H1 (cell line): ENCODE data around the gene DGUOK. TPM values are rescaled to one million over a fixed set of nuclear protein-coding genes. Genes with fewer than 3 reads are reported as not detected.

Source experiments
- CTCF ChIA-PET: fragments of 300-600 bp; sonication (Branson Sonifier 250); formaldehyde crosslinking; loops from one replicate; lab custom pipeline; 2021; ENCODE audit not compliant: partially characterized antibody; lab: Charles Lee
- POLR2A ChIA-PET: fragments of 300-600 bp; sonication (Branson Sonifier 250); formaldehyde crosslinking; loops from one replicate; lab custom pipeline; 2021; ENCODE audit warnings: inconsistent platforms; ENCODE audit not compliant: partially characterized antibody; lab: Charles Lee
- DNase-seq, 2 experiments: peaks; one replicate each; pipeline versions ENCODE4 v3.0.0 to v3.0.0-alpha.2; 2010 to 2022; ENCODE audit warnings: low spot score in 2 of 2, low read depth in 1 of 2, mixed read lengths in 1 of 2
- FAIRE-seq: peaks from 2 replicates; lab custom pipeline; 2011; peaks lifted over from hg19 to GRCh38; lab: Jason Lieb, UNC
- H2AFZ ChIP-seq: 2 replicates; pipeline ENCODE4 v1.8.1; 2012; ENCODE audit warnings: low read length, inconsistent platforms
- H2AK5ac ChIP-seq: 2 replicates; pipeline ENCODE4 v1.6.1; 2013; ENCODE audit warnings: low read depth, low read length
- H2BK120ac ChIP-seq: replicated peaks from 2 replicates; pipeline ENCODE3; 2013; ENCODE audit warnings: low read depth, low read length, inconsistent platforms
- H2BK12ac ChIP-seq: 2 replicates; pipeline ENCODE4 v1.6.1; 2013; ENCODE audit warnings: low read depth, low read length
- H2BK15ac ChIP-seq: 2 replicates; pipeline ENCODE4 v1.6.1; 2013; ENCODE audit warnings: low read length
- H2BK20ac ChIP-seq: 2 replicates; pipeline ENCODE4 v1.6.1; 2013; ENCODE audit warnings: low read length
- H2BK5ac ChIP-seq: 2 replicates; pipeline ENCODE4 v1.6.1; 2013; ENCODE audit warnings: low read depth, low read length
- H3K14ac ChIP-seq: 2 replicates; pipeline ENCODE4 v1.6.1; 2013; ENCODE audit warnings: inconsistent platforms; ENCODE audit not compliant: insufficient read length
- H3K18ac ChIP-seq: 2 replicates; pipeline ENCODE4 v1.6.1; 2013; ENCODE audit warnings: low read length; ENCODE audit errors: extremely low read depth
- H3K23ac ChIP-seq: 2 replicates; pipeline ENCODE4 v1.6.1; 2013; ENCODE audit warnings: inconsistent platforms; ENCODE audit not compliant: insufficient read length
- H3K23me2 ChIP-seq: 2 replicates; pipeline ENCODE4 v1.6.1; 2013; ENCODE audit warnings: low read depth, low read length
- H3K27ac ChIP-seq: 2 replicates; pipeline ENCODE4 v1.6.1; 2011; ENCODE audit warnings: low read depth, low read length, inconsistent platforms
- H3K27me3 ChIP-seq, 4 experiments: replicated peaks in 1 of 4; 1 replicate in 1 of 4; 2 replicates in 3 of 4; pipeline versions ENCODE4 v1.6.1 to v1.8.1; 2011 to 2013; ENCODE audit warnings: low read length in 3 of 4, mild to moderate bottlenecking in 3 of 4, inconsistent platforms in 2 of 4, mixed read lengths in 2 of 4, moderate library complexity in 1 of 4; ENCODE audit not compliant: control insufficient read depth in 3 of 4, insufficient read depth in 3 of 4; ENCODE audit errors: extremely low read depth in 1 of 4
- H3K36me3 ChIP-seq, 4 experiments: 2 replicates each; pipeline versions ENCODE4 v1.6.1 to v1.8.1; 2011 to 2013; ENCODE audit warnings: mild to moderate bottlenecking in 4 of 4, low read length in 3 of 4, moderate library complexity in 2 of 4, control low read depth in 1 of 4, inconsistent platforms in 1 of 4; ENCODE audit not compliant: insufficient read depth in 4 of 4, control insufficient read depth in 2 of 4
- H3K4ac ChIP-seq: replicated peaks from 2 replicates; pipeline ENCODE3; 2013; ENCODE audit warnings: low read length, low read depth, mixed read lengths, inconsistent platforms; ENCODE audit not compliant: insufficient read length
- H3K4me1 ChIP-seq, 4 experiments: replicated peaks in 1 of 4; 1 replicate in 1 of 4; 2 replicates in 3 of 4; pipeline versions ENCODE4 v1.6.1 to v1.8.1; 2011 to 2013; ENCODE audit warnings: low read length in 3 of 4, inconsistent platforms in 2 of 4, mixed read lengths in 1 of 4; ENCODE audit not compliant: insufficient read depth in 4 of 4, control insufficient read depth in 3 of 4
- H3K4me2 ChIP-seq, 2 experiments: 2 replicates each; pipeline versions ENCODE4 v1.6.1 to v1.8.1; 2011 to 2013; ENCODE audit warnings: low read depth in 2 of 2, low read length in 2 of 2, control low read depth in 1 of 2, inconsistent platforms in 1 of 2, mild to moderate bottlenecking in 1 of 2; ENCODE audit not compliant: insufficient read depth in 1 of 2
- H3K4me3 ChIP-seq, 4 experiments: fragments of 200-600, 300-600 bp in 1 of 4; sonication (generic), shearing (Covaris generic), sonication (Bioruptor Twin) in 1 of 4; 2 replicates each; pipeline versions ENCODE4 v1.5.1 to v1.8.1; 2011 to 2016; ENCODE audit warnings: low read length in 4 of 4, low read depth in 3 of 4, control low read depth in 2 of 4, inconsistent platforms in 2 of 4, mild to moderate bottlenecking in 2 of 4, mixed read lengths in 1 of 4, moderate library complexity in 1 of 4; ENCODE audit not compliant: insufficient read depth in 2 of 4; ENCODE audit errors: extremely low read depth in 1 of 4
- H3K56ac ChIP-seq: replicated peaks from 2 replicates; pipeline ENCODE3; 2013; ENCODE audit warnings: low read depth, mild to moderate bottlenecking, mixed read lengths, low read length, inconsistent platforms; ENCODE audit not compliant: insufficient read length
- H3K79me1 ChIP-seq: 2 replicates; pipeline ENCODE4 v1.6.1; 2013; ENCODE audit warnings: low read depth, low read length, control low read depth
- H3K79me2 ChIP-seq, 2 experiments: 2 replicates each; pipeline versions ENCODE4 v1.6.1 to v1.8.1; 2012 to 2013; ENCODE audit warnings: low read length in 2 of 2, mild to moderate bottlenecking in 2 of 2, inconsistent platforms in 1 of 2; ENCODE audit not compliant: insufficient read depth in 2 of 2, control insufficient read depth in 1 of 2
- H3K9ac ChIP-seq, 4 experiments: replicated peaks in 1 of 4; 1 replicate in 1 of 4; 2 replicates in 3 of 4; pipeline versions ENCODE4 v1.6.1 to v1.8.1; 2011 to 2013; ENCODE audit warnings: low read depth in 3 of 4, low read length in 3 of 4, control low read depth in 2 of 4, mild to moderate bottlenecking in 2 of 4, moderate library complexity in 2 of 4, inconsistent platforms in 1 of 4; ENCODE audit errors: extremely low read depth in 1 of 4
- H3K9me3 ChIP-seq, 2 experiments: 2 replicates each; pipeline versions ENCODE4 v1.6.1 to v1.8.1; 2012 to 2013; ENCODE audit warnings: mild to moderate bottlenecking in 2 of 2, moderate library complexity in 2 of 2, control low read depth in 1 of 2, inconsistent platforms in 1 of 2, low read depth in 1 of 2, low read length in 1 of 2, mixed read lengths in 1 of 2; ENCODE audit not compliant: insufficient read depth in 2 of 2
- H4K20me1 ChIP-seq, 2 experiments: replicated peaks in 1 of 2; 2 replicates each; pipeline versions ENCODE3 to v1.8.1; 2011 to 2013; ENCODE audit warnings: inconsistent platforms in 2 of 2, low read length in 2 of 2, mild to moderate bottlenecking in 1 of 2; ENCODE audit not compliant: insufficient read depth in 2 of 2, control insufficient read depth in 1 of 2
- H4K5ac ChIP-seq: 2 replicates; pipeline ENCODE4 v1.6.1; 2013; ENCODE audit warnings: low read length, low read depth, mixed read lengths, inconsistent platforms; ENCODE audit not compliant: insufficient read length
- H4K8ac ChIP-seq: 2 replicates; pipeline ENCODE4 v1.8.0; 2013; ENCODE audit warnings: mild to moderate bottlenecking, moderate library complexity, low read length, inconsistent platforms; ENCODE audit not compliant: insufficient read depth; ENCODE audit errors: extremely low read depth
- H4K91ac ChIP-seq: replicated peaks from 2 replicates; pipeline ENCODE3; 2013; ENCODE audit warnings: low read length, mixed read lengths, inconsistent platforms; ENCODE audit not compliant: insufficient read length
- ATF3 ChIP-seq: IDR thresholded peaks from 2 replicates; pipeline ENCODE4 v1.6.1; 2011; ENCODE audit warnings: low read depth, mild to moderate bottlenecking, low read length; ENCODE audit not compliant: insufficient read depth
- BCL11A ChIP-seq, 2 experiments: IDR thresholded peaks; one replicate each; pipeline ENCODE4 v1.6.1; 2011; ENCODE audit warnings: low read depth in 2 of 2, low read length in 2 of 2, mild to moderate bottlenecking in 2 of 2
- CBX8 ChIP-seq: fragments of 300-800, 300-1000 bp; sonication (generic); IDR thresholded peaks from 2 replicates; pipeline ENCODE4 v1.7.1; 2016; ENCODE audit warnings: low read depth, low read length, borderline replicate concordance
- CEBPB ChIP-seq: IDR thresholded peaks from 2 replicates; pipeline ENCODE4 v1.6.1; 2012; ENCODE audit warnings: low read depth, low read length
- CHD2 ChIP-seq: IDR thresholded peaks from 2 replicates; pipeline ENCODE4 v1.6.1; 2012; ENCODE audit warnings: low read length, improper control_type of control experiment
- HDAC6 ChIP-seq: IDR thresholded peaks from one replicate; pipeline ENCODE4 v1.7.1; 2012; ENCODE audit warnings: low read depth, mild to moderate bottlenecking, inconsistent platforms, low read length, moderate library complexity
- MAFK ChIP-seq: IDR thresholded peaks from 2 replicates; pipeline ENCODE4 v1.6.1; 2012; ENCODE audit warnings: low read depth, mild to moderate bottlenecking, improper control_type of control experiment, low read length
- SAP30 ChIP-seq: fragments of 300-600 bp; sonication (generic); IDR thresholded peaks from 2 replicates; pipeline ENCODE4 v1.7.1; 2012; ENCODE audit warnings: low read length, moderate library complexity, mild to moderate bottlenecking, inconsistent platforms; ENCODE audit not compliant: insufficient read depth, insufficient replicate concordance
- SP2 ChIP-seq: IDR thresholded peaks from 2 replicates; pipeline ENCODE4 v1.6.1; 2012; ENCODE audit warnings: mild to moderate bottlenecking, low read length, inconsistent platforms
- SRF ChIP-seq: IDR thresholded peaks from 2 replicates; pipeline ENCODE4 v1.6.1; 2011; ENCODE audit warnings: mild to moderate bottlenecking, low read depth, low read length, moderate library complexity
- WGBS, 2 experiments: shearing (Covaris generic) in 1 of 2; methylation state at CpG; one replicate each; pipeline versions ENCODE4 v1.1.6 to v1.1.7; 2013 to 2015; ENCODE audit warnings: low lambda C conversion rate in 2 of 2, mixed read lengths in 2 of 2, inconsistent platforms in 1 of 2, low coverage in 1 of 2, missing lambda C conversion rate in 1 of 2; ENCODE audit not compliant: insufficient replicate concordance in 2 of 2, insufficient coverage in 1 of 2, insufficient read length in 1 of 2; ENCODE audit errors: extremely low coverage in 1 of 2, missing lambda C conversion rate in 1 of 2; 5-methylcytosine and 5-hydroxymethylcytosine counted together
- polyA plus RNA-seq, 7 experiments: library from polyadenylated mRNA; depleted of rRNA in 3 of 7; stranded (reverse) in 5 of 7; unstranded in 2 of 7; fragments of >200 nt in 5 of 7; fragments of 200-250 nt in 2 of 7; gene quantifications; 1 replicate in 5 of 7; 2 replicates in 1 of 7; 4 replicates in 1 of 7; pipeline versions ENCODE4 v1.2.1 to v1.2.3, GENCODE V29; 2011 to 2013; ENCODE audit warnings: missing spikeins in 2 of 7, mixed read lengths in 2 of 7
- total RNA-seq: library from RNA; stranded (reverse); fragmentation: NEBNext Ultra II Directional; extraction: Animal tissue kit (Norgen Biotek cat#: 25700); gene quantifications from 2 replicates; pipeline ENCODE4 v1.2.1, GENCODE V29; 2021

The DGUOK gene
- total and polyA plus RNA-seq, 2 of the 8 experiments (the other 6 are each of a cell fraction or from before 2014, with no cell fraction given): 110 to 168 TPM

- Histone ChIP-seq H3K23ac (no peak overlapping the region), H2AFZ (peak overlapping the region; percentile 85), H2BK20ac (no peak overlapping the region), H3K79me2 (no peaks in the 10 kb centered on the region), H3K27me3 (no peaks in the 10 kb centered on the region), H4K20me1 (no peaks in the 10 kb centered on the region), H2BK15ac (peak overlapping the region; percentile 46; the same call in 1 of the 2 replicates), H3K4me1 (peaks cover 3 to 8% (median 5%) of the 10 kb centered on the region in 4 experiments; a peak in 6 of 7 replicates), H2BK120ac (no peak overlapping the region), H3K4ac (no peak overlapping the region), H3K14ac (no peak overlapping the region), H3K56ac (no peak overlapping the region), H3K23me2 (no peaks in the 10 kb centered on the region), H4K91ac (no peak overlapping the region), H3K4me3 (peak overlapping the region in 1 of 4 experiments; percentile 23; a peak in 1 of 8 replicates), H3K36me3 (no peaks in the 10 kb centered on the region), H3K9ac (no peak overlapping the region), H3K4me2 (peak overlapping the region; percentile 29 to 32; a peak in 2 of 4 replicates), H2BK12ac (peak overlapping the region; percentile 68; the same call in 1 of the 2 replicates), H3K9me3 (no peaks in the 10 kb centered on the region), H3K79me1 (no peaks in the 10 kb centered on the region), H4K8ac (peak overlapping the region; percentile 52; the same call in 1 of the 2 replicates), H3K27ac (no peak overlapping the region), H2AK5ac (no peak overlapping the region), H3K18ac (no peak overlapping the region), H2BK5ac (no peak overlapping the region), H4K5ac (no peak overlapping the region)
- ChIA-PET POLR2A (interaction anchor here (0.9 to 1.5 kb wide), 8 partner anchors 9 to 278 kb away, joined by 3 to 8 read pairs (median 3); partner anchors contain the start of gene MTHFD2), CTCF (interaction anchor here (0.6 to 4.0 kb wide), 25 partner anchors 8 to 234 kb away, joined by 3 to 24 read pairs (median 4); partner anchors contain the start of gene STAMBP)
- WGBS, 2 experiments: 54% methylated on average over 11 of the region's 12 CpGs; no CpG with 5 or more reads in 1 of the 2 experiments
- DNase-seq (peak; percentile 38 to 87), FAIRE-seq (no peak)
- TF ChIP-seq CEBPB: no peak
- no peak for TF ChIP-seq SP2
- no peak for TF ChIP-seq SAP30
- TF ChIP-seq MAFK: no peak
- no peak for TF ChIP-seq SRF
- TF ChIP-seq ATF3: no peak
- no peak for TF ChIP-seq HDAC6
- no peak for TF ChIP-seq CBX8
- TF ChIP-seq BCL11A (IDR thresholded peaks at IDR 0.05; ENCODE audit: low read depth in 2 of 2, low read length in 2 of 2): no peak
- TF ChIP-seq CHD2: 0 out of 2 replicates have a peak, but pooled peaks have one; percentile 46
Measured at GRCh38 chr2:73920577-73921545, 5.8 kb upstream of the DGUOK start.
